ENCODE data around the gene UBE2Z. TPM values are rescaled to one million over a fixed set of nuclear protein-coding genes. Genes with fewer than 3 reads are reported as not detected.

UBE2Z gene
- total and polyA plus RNA-seq, 9 of the 15 experiments (the other 6 are each of a cell fraction or from before 2014, with no cell fraction given) = 11.8 to 89.0 (median 38.2) TPM

GRCh38 chr17:48925991-48926342 lies 17.8 kb downstream of the UBE2Z start (continued):
- TF ChIP-seq TRIM24 (IDR thresholded peaks at IDR 0.05) = no peak
- TF ChIP-seq NFE2L1 (tag; IDR thresholded peaks at IDR 0.05; ENCODE audit: borderline replicate concordance, low read depth) = no peak
- TF ChIP-seq SMARCE1 (IDR thresholded peaks at IDR 0.05) = no peak
- no peak for TF ChIP-seq ZNF507 (tag; conservative IDR thresholded peaks at IDR 0.05)
- no peak for TF ChIP-seq ERF (CRISPR knock-in tag; IDR thresholded peaks at IDR 0.05)
- no peak for TF ChIP-seq SRSF9 (IDR thresholded peaks at IDR 0.05; ENCODE audit: borderline replicate concordance, low read depth, low read length)
- TF ChIP-seq ZNF165 (CRISPR knock-in tag; IDR thresholded peaks at IDR 0.05; ENCODE audit: borderline replicate concordance) = no peak

- Histone ChIP-seq H3K9me1 (ENCODE audit: control insufficient read depth, insufficient read depth, low read length) (peaks cover 4% of the 10 kb centered on the region), H3K27ac (ENCODE audit: extremely low read depth, low read depth, low read length) (no peak overlapping the region), H3K9ac (ENCODE audit: insufficient read depth in 1 of 2, low read depth in 2 of 2, low read length in 2 of 2) (no peak overlapping the region; a peak in 1 of 4 replicates), H4K20me1 (replicated peaks; ENCODE audit: control insufficient read depth, insufficient read depth, low read length) (0 out of 2 replicates have a peak, but pooled peaks cover 12% of the 10 kb centered on the region), H3K79me2 (ENCODE audit: control insufficient read depth, insufficient read depth, low read length) (no peaks in the 10 kb centered on the region), H3K36me3 (ENCODE audit: control insufficient read depth, insufficient read depth, low read length) (peaks cover 97% of the 10 kb centered on the region), H3K9me3 (replicated peaks; ENCODE audit: control insufficient read depth, insufficient read depth, low read depth, low read length) (no peaks in the 10 kb centered on the region), H3K4me1 (replicated peaks in 1 of 2; ENCODE audit: control insufficient read depth in 2 of 2, insufficient read depth in 2 of 2, low read length in 2 of 2) (no peaks in the 10 kb centered on the region; a peak in 1 of 5 replicates), H3K27me3 (ENCODE audit: control insufficient read depth in 2 of 2, insufficient read depth in 2 of 2, low read length in 2 of 2) (no peaks in the 10 kb centered on the region), H2AFZ (ENCODE audit: low read depth, low read length) (no peak overlapping the region), H3K4me3 (no peak overlapping the region), H3K4me2 (ENCODE audit: insufficient read depth, low read length) (no peak overlapping the region)
- FAIRE-seq = no peak
- intact Hi-C loops (cut with micrococcal nuclease) = no loop called here
- DNase-seq (ENCODE audit: extremely low read depth in 1 of 4, low spot score in 3 of 4) = peak in 3 of 4 experiments; percentile 26 to 67 (median 57)
- in situ Hi-C loops (cut with MboI) = no loop called here
- BruUV-seq (replicated peaks) = no TSS peak
- ChIA-PET POLR2A (interaction anchor here (0.8 to 2.0 kb wide), 6 partner anchors 10 to 125 kb away, joined by 3 to 6 read pairs (median 4); partner anchors contain the start of genes ATP5MC1 and SNF8), CTCF (ENCODE audit: low intra/inter-chr PET ratio) (no interaction called here)
- WGBS (ENCODE audit: insufficient coverage, low coverage, missing lambda C conversion rate) = 70% methylated on average over 6 of the region's 6 CpGs
- TF ChIP-seq NFIC (IDR thresholded peaks at IDR 0.05) = no peak
- 0 out of 2 replicates have a peak, but pooled peaks have one; percentile 8 for TF ChIP-seq SUPT5H (IDR thresholded peaks at IDR 0.05)
- TF ChIP-seq POLR2A (conservative IDR thresholded peaks at IDR 0.05) = peak; percentile 25
- ATAC-seq = peak; percentile 25
Measured at GRCh38 chr17:48927978-48928745, 20.0 kb downstream of the UBE2Z start.
